GM19397 (cell line): Measurements from ENCODE around the gene MAN2B1.
"Not testable (repeated sequence)": the region's sequence is repeated elsewhere in the genome, so short reads cannot be mapped to it uniquely, and the experiment has no call there.

ENCODE experiments used
- ATAC-seq: cut with Tn5 transposase; IDR thresholded peaks from one replicate; pipeline ENCODE4 v1.9.1; 2021; ENCODE audit warnings: mild to moderate bottlenecking, moderate library complexity; ENCODE audit not compliant: unreplicated experiment

Gene MAN2B1

GRCh38 chr19:12666265-12667048, at the start of gene MAN2B1, which contains the start of gene WDR83:
TSS of gene MAN2B1 (minus strand) at chr19:12666742. CDS start at chr19:12666701, 41 bp downstream.
TSS of gene WDR83 (plus strand) at chr19:12666807. CDS start at chr19:12669791, 2,984 bp downstream.
- peak; percentile 48 for ATAC-seq

GRCh38 chr19:12715929-12716328, 49.4 kb upstream of the MAN2B1 start:
- no peak for ATAC-seq

- no peak for ATAC-seq
Measured at GRCh38 chr19:12715102-12715501, 48.6 kb upstream of the MAN2B1 start.

- not testable (repeated sequence) for ATAC-seq
Measured at GRCh38 chr19:12713304-12713703, 46.8 kb upstream of the MAN2B1 start.

- ATAC-seq = not testable (repeated sequence)
Measured at GRCh38 chr19:12712077-12712476, 45.5 kb upstream of the MAN2B1 start.

GRCh38 chr19:12711187-12711586, 44.6 kb upstream of the MAN2B1 start:
- ATAC-seq = no peak

GRCh38 chr19:12708641-12709040, 42.1 kb upstream of the MAN2B1 start:
- no peak for ATAC-seq

GRCh38 chr19:12706332-12706718, 39.8 kb upstream of the MAN2B1 start:
- ATAC-seq = no peak

- no peak for ATAC-seq
Measured at GRCh38 chr19:12705654-12706331, 39.3 kb upstream of the MAN2B1 start.

GRCh38 chr19:12705169-12705568, 38.6 kb upstream of the MAN2B1 start:
- no peak for ATAC-seq

GRCh38 chr19:12703046-12703445, 36.5 kb upstream of the MAN2B1 start:
- no peak for ATAC-seq

GRCh38 chr19:12701596-12702282, 35.2 kb upstream of the MAN2B1 start:
- ATAC-seq = no peak

- ATAC-seq = no peak
Measured at GRCh38 chr19:12698138-12698537, 31.6 kb upstream of the MAN2B1 start.

- ATAC-seq = not testable (repeated sequence)
Measured at GRCh38 chr19:12697425-12697824, 30.9 kb upstream of the MAN2B1 start.

- ATAC-seq = peak; percentile 74
Measured at GRCh38 chr19:12696366-12697335, 30.1 kb upstream of the MAN2B1 start, which contains the start of gene FBXW9. TSS of gene FBXW9 (minus strand) at chr19:12696631. CDS start at chr19:12696581, 50 bp downstream.

- peak; percentile 7 for ATAC-seq
Measured at GRCh38 chr19:12695997-12696365, 29.4 kb upstream of the MAN2B1 start.

- no peak for ATAC-seq
Measured at GRCh38 chr19:12695514-12695913, 29.0 kb upstream of the MAN2B1 start.

- no peak for ATAC-seq
Measured at GRCh38 chr19:12695096-12695495, 28.6 kb upstream of the MAN2B1 start.

- no peak for ATAC-seq
Measured at GRCh38 chr19:12694641-12695040, 28.1 kb upstream of the MAN2B1 start.

- no peak for ATAC-seq
Measured at GRCh38 chr19:12692960-12693359, 26.4 kb upstream of the MAN2B1 start.
